H1 (cell line): Measurements from ENCODE around the gene AGPAT3. TPM values are rescaled to one million over a fixed set of nuclear protein-coding genes. Genes with fewer than 3 reads are reported as not detected.

ENCODE experiments used
- CTCF ChIA-PET: fragments of 300-600 bp; sonication (Branson Sonifier 250); formaldehyde crosslinking; loops from one replicate; lab custom pipeline; 2021; ENCODE audit not compliant: partially characterized antibody; lab: Charles Lee
- POLR2A ChIA-PET: fragments of 300-600 bp; sonication (Branson Sonifier 250); formaldehyde crosslinking; loops from one replicate; lab custom pipeline; 2021; ENCODE audit warnings: inconsistent platforms; ENCODE audit not compliant: partially characterized antibody; lab: Charles Lee
- DNase-seq, 2 experiments: peaks; one replicate each; pipeline versions ENCODE4 v3.0.0 to v3.0.0-alpha.2; 2010 to 2022; ENCODE audit warnings: low spot score in 2 of 2, low read depth in 1 of 2, mixed read lengths in 1 of 2
- FAIRE-seq: peaks from 2 replicates; lab custom pipeline; 2011; peaks lifted over from hg19 to GRCh38; lab: Jason Lieb, UNC
- H2AFZ ChIP-seq: 2 replicates; pipeline ENCODE4 v1.8.1; 2012; ENCODE audit warnings: low read length, inconsistent platforms
- H2AK5ac ChIP-seq: 2 replicates; pipeline ENCODE4 v1.6.1; 2013; ENCODE audit warnings: low read depth, low read length
- H2BK120ac ChIP-seq: replicated peaks from 2 replicates; pipeline ENCODE3; 2013; ENCODE audit warnings: low read depth, low read length, inconsistent platforms
- H2BK12ac ChIP-seq: 2 replicates; pipeline ENCODE4 v1.6.1; 2013; ENCODE audit warnings: low read depth, low read length
- H2BK15ac ChIP-seq: 2 replicates; pipeline ENCODE4 v1.6.1; 2013; ENCODE audit warnings: low read length
- H2BK20ac ChIP-seq: 2 replicates; pipeline ENCODE4 v1.6.1; 2013; ENCODE audit warnings: low read length
- H2BK5ac ChIP-seq: 2 replicates; pipeline ENCODE4 v1.6.1; 2013; ENCODE audit warnings: low read depth, low read length
- H3K14ac ChIP-seq: 2 replicates; pipeline ENCODE4 v1.6.1; 2013; ENCODE audit warnings: inconsistent platforms; ENCODE audit not compliant: insufficient read length
- H3K18ac ChIP-seq: 2 replicates; pipeline ENCODE4 v1.6.1; 2013; ENCODE audit warnings: low read length; ENCODE audit errors: extremely low read depth
- H3K23ac ChIP-seq: 2 replicates; pipeline ENCODE4 v1.6.1; 2013; ENCODE audit warnings: inconsistent platforms; ENCODE audit not compliant: insufficient read length
- H3K23me2 ChIP-seq: 2 replicates; pipeline ENCODE4 v1.6.1; 2013; ENCODE audit warnings: low read depth, low read length
- H3K27ac ChIP-seq: 2 replicates; pipeline ENCODE4 v1.6.1; 2011; ENCODE audit warnings: low read depth, low read length, inconsistent platforms
- H3K27me3 ChIP-seq, 4 experiments: replicated peaks in 1 of 4; 1 replicate in 1 of 4; 2 replicates in 3 of 4; pipeline versions ENCODE4 v1.6.1 to v1.8.1; 2011 to 2013; ENCODE audit warnings: low read length in 3 of 4, mild to moderate bottlenecking in 3 of 4, inconsistent platforms in 2 of 4, mixed read lengths in 2 of 4, moderate library complexity in 1 of 4; ENCODE audit not compliant: control insufficient read depth in 3 of 4, insufficient read depth in 3 of 4; ENCODE audit errors: extremely low read depth in 1 of 4
- H3K36me3 ChIP-seq, 4 experiments: 2 replicates each; pipeline versions ENCODE4 v1.6.1 to v1.8.1; 2011 to 2013; ENCODE audit warnings: mild to moderate bottlenecking in 4 of 4, low read length in 3 of 4, moderate library complexity in 2 of 4, control low read depth in 1 of 4, inconsistent platforms in 1 of 4; ENCODE audit not compliant: insufficient read depth in 4 of 4, control insufficient read depth in 2 of 4
- H3K4ac ChIP-seq: replicated peaks from 2 replicates; pipeline ENCODE3; 2013; ENCODE audit warnings: low read length, low read depth, mixed read lengths, inconsistent platforms; ENCODE audit not compliant: insufficient read length
- H3K4me1 ChIP-seq, 4 experiments: replicated peaks in 1 of 4; 1 replicate in 1 of 4; 2 replicates in 3 of 4; pipeline versions ENCODE4 v1.6.1 to v1.8.1; 2011 to 2013; ENCODE audit warnings: low read length in 3 of 4, inconsistent platforms in 2 of 4, mixed read lengths in 1 of 4; ENCODE audit not compliant: insufficient read depth in 4 of 4, control insufficient read depth in 3 of 4
- H3K4me2 ChIP-seq, 2 experiments: 2 replicates each; pipeline versions ENCODE4 v1.6.1 to v1.8.1; 2011 to 2013; ENCODE audit warnings: low read depth in 2 of 2, low read length in 2 of 2, control low read depth in 1 of 2, inconsistent platforms in 1 of 2, mild to moderate bottlenecking in 1 of 2; ENCODE audit not compliant: insufficient read depth in 1 of 2
- H3K4me3 ChIP-seq, 4 experiments: fragments of 200-600, 300-600 bp in 1 of 4; sonication (generic), shearing (Covaris generic), sonication (Bioruptor Twin) in 1 of 4; 2 replicates each; pipeline versions ENCODE4 v1.5.1 to v1.8.1; 2011 to 2016; ENCODE audit warnings: low read length in 4 of 4, low read depth in 3 of 4, control low read depth in 2 of 4, inconsistent platforms in 2 of 4, mild to moderate bottlenecking in 2 of 4, mixed read lengths in 1 of 4, moderate library complexity in 1 of 4; ENCODE audit not compliant: insufficient read depth in 2 of 4; ENCODE audit errors: extremely low read depth in 1 of 4
- H3K56ac ChIP-seq: replicated peaks from 2 replicates; pipeline ENCODE3; 2013; ENCODE audit warnings: low read depth, mild to moderate bottlenecking, mixed read lengths, low read length, inconsistent platforms; ENCODE audit not compliant: insufficient read length
- H3K79me1 ChIP-seq: 2 replicates; pipeline ENCODE4 v1.6.1; 2013; ENCODE audit warnings: low read depth, low read length, control low read depth
- H3K79me2 ChIP-seq, 2 experiments: 2 replicates each; pipeline versions ENCODE4 v1.6.1 to v1.8.1; 2012 to 2013; ENCODE audit warnings: low read length in 2 of 2, mild to moderate bottlenecking in 2 of 2, inconsistent platforms in 1 of 2; ENCODE audit not compliant: insufficient read depth in 2 of 2, control insufficient read depth in 1 of 2
- H3K9ac ChIP-seq, 4 experiments: replicated peaks in 1 of 4; 1 replicate in 1 of 4; 2 replicates in 3 of 4; pipeline versions ENCODE4 v1.6.1 to v1.8.1; 2011 to 2013; ENCODE audit warnings: low read depth in 3 of 4, low read length in 3 of 4, control low read depth in 2 of 4, mild to moderate bottlenecking in 2 of 4, moderate library complexity in 2 of 4, inconsistent platforms in 1 of 4; ENCODE audit errors: extremely low read depth in 1 of 4
- H3K9me3 ChIP-seq, 2 experiments: 2 replicates each; pipeline versions ENCODE4 v1.6.1 to v1.8.1; 2012 to 2013; ENCODE audit warnings: mild to moderate bottlenecking in 2 of 2, moderate library complexity in 2 of 2, control low read depth in 1 of 2, inconsistent platforms in 1 of 2, low read depth in 1 of 2, low read length in 1 of 2, mixed read lengths in 1 of 2; ENCODE audit not compliant: insufficient read depth in 2 of 2
- H4K20me1 ChIP-seq, 2 experiments: replicated peaks in 1 of 2; 2 replicates each; pipeline versions ENCODE3 to v1.8.1; 2011 to 2013; ENCODE audit warnings: inconsistent platforms in 2 of 2, low read length in 2 of 2, mild to moderate bottlenecking in 1 of 2; ENCODE audit not compliant: insufficient read depth in 2 of 2, control insufficient read depth in 1 of 2
- H4K5ac ChIP-seq: 2 replicates; pipeline ENCODE4 v1.6.1; 2013; ENCODE audit warnings: low read length, low read depth, mixed read lengths, inconsistent platforms; ENCODE audit not compliant: insufficient read length
- H4K8ac ChIP-seq: 2 replicates; pipeline ENCODE4 v1.8.0; 2013; ENCODE audit warnings: mild to moderate bottlenecking, moderate library complexity, low read length, inconsistent platforms; ENCODE audit not compliant: insufficient read depth; ENCODE audit errors: extremely low read depth
- H4K91ac ChIP-seq: replicated peaks from 2 replicates; pipeline ENCODE3; 2013; ENCODE audit warnings: low read length, mixed read lengths, inconsistent platforms; ENCODE audit not compliant: insufficient read length
- ASH2L ChIP-seq: fragments of 200-600, 300-600 bp; sonication (generic); IDR thresholded peaks from one replicate; pipeline ENCODE4 v1.7.1; 2017; ENCODE audit warnings: low read length
- EP300 ChIP-seq, 2 experiments: IDR thresholded peaks; 1 replicate in 1 of 2; 2 replicates in 1 of 2; pipeline ENCODE4 v1.6.1; 2011 to 2012; ENCODE audit warnings: low read depth in 2 of 2, low read length in 2 of 2, mild to moderate bottlenecking in 2 of 2, borderline replicate concordance in 1 of 2, inconsistent platforms in 1 of 2, moderate library complexity in 1 of 2
- KDM1A ChIP-seq: fragments of 200-600, 300-600 bp; sonication (generic); IDR thresholded peaks from 2 replicates; pipeline ENCODE4 v1.7.1; 2016; ENCODE audit warnings: mild to moderate bottlenecking, low read length, borderline replicate concordance
- POLR2A ChIP-seq, 2 experiments: IDR thresholded peaks; 1 replicate in 1 of 2; 2 replicates in 1 of 2; pipeline ENCODE4 v1.6.1; 2011; ENCODE audit warnings: low read depth in 2 of 2, low read length in 2 of 2, mild to moderate bottlenecking in 2 of 2; ENCODE audit errors: control extremely low read depth in 1 of 2
- POLR2AphosphoS5 ChIP-seq: IDR thresholded peaks from 2 replicates; pipeline ENCODE4 v1.6.1; 2011; ENCODE audit warnings: low read depth, low read length
- TAF1 ChIP-seq: IDR thresholded peaks from 2 replicates; pipeline ENCODE4 v1.6.1; 2011; ENCODE audit warnings: mild to moderate bottlenecking, low read depth, low read length
- WGBS, 2 experiments: shearing (Covaris generic) in 1 of 2; methylation state at CpG; one replicate each; pipeline versions ENCODE4 v1.1.6 to v1.1.7; 2013 to 2015; ENCODE audit warnings: low lambda C conversion rate in 2 of 2, mixed read lengths in 2 of 2, inconsistent platforms in 1 of 2, low coverage in 1 of 2, missing lambda C conversion rate in 1 of 2; ENCODE audit not compliant: insufficient replicate concordance in 2 of 2, insufficient coverage in 1 of 2, insufficient read length in 1 of 2; ENCODE audit errors: extremely low coverage in 1 of 2, missing lambda C conversion rate in 1 of 2; 5-methylcytosine and 5-hydroxymethylcytosine counted together
- polyA plus RNA-seq, 7 experiments: library from polyadenylated mRNA; depleted of rRNA in 3 of 7; stranded (reverse) in 5 of 7; unstranded in 2 of 7; fragments of >200 nt in 5 of 7; fragments of 200-250 nt in 2 of 7; gene quantifications; 1 replicate in 5 of 7; 2 replicates in 1 of 7; 4 replicates in 1 of 7; pipeline versions ENCODE4 v1.2.1 to v1.2.3, GENCODE V29; 2011 to 2013; ENCODE audit warnings: missing spikeins in 2 of 7, mixed read lengths in 2 of 7
- total RNA-seq: library from RNA; stranded (reverse); fragmentation: NEBNext Ultra II Directional; extraction: Animal tissue kit (Norgen Biotek cat#: 25700); gene quantifications from 2 replicates; pipeline ENCODE4 v1.2.1, GENCODE V29; 2021
- TF ChIP-seq, protein P1 (sequence below): IDR thresholded peaks from 2 replicates; pipeline ENCODE4 v1.6.1; 2012; ENCODE audit warnings: inconsistent platforms

AGPAT3 gene
- total and polyA plus RNA-seq, 2 of the 8 experiments (the other 6 are each of a cell fraction or from before 2014, with no cell fraction given): 5.8 to 7.3 TPM

DNA sequence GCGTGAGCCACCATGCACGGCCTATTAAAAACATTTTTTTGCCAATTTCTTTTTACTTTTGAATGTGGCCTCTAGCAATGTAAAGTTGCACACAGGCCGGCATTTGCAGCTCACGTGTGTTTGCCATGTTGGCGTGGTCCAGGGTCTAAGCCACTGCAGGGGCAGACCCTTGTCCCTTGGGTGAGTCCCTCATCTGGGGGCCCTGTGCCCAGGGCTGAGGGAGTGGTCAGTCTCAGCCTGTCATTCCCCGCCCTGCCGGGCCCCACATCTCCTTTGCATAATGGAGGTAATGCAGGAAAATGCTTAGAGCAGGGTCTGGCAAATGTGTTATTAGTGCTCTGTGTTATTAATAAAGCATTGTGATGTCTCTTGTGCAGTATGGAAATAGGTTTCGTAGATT is 16.9 kb downstream of the AGPAT3 start:
- Histone ChIP-seq H2AK5ac (no peak overlapping the region), H4K8ac (no peak overlapping the region), H3K4me2 (no peak overlapping the region), H3K23me2 (no peaks in the 10 kb centered on the region; the same call in 1 of the 2 replicates), H3K36me3 (no peaks in the 10 kb centered on the region), H2BK20ac (no peak overlapping the region), H2BK15ac (no peak overlapping the region), H2BK5ac (no peak overlapping the region), H3K27ac (no peak overlapping the region), H2BK120ac (no peak overlapping the region), H4K20me1 (no peaks in the 10 kb centered on the region), H3K27me3 (no peaks in the 10 kb centered on the region), H3K14ac (no peak overlapping the region), H3K9ac (no peak overlapping the region), H2AFZ (no peak overlapping the region), H4K5ac (no peak overlapping the region), H3K9me3 (no peaks in the 10 kb centered on the region), H4K91ac (no peak overlapping the region), H3K4me1 (peaks cover 0 to 14% (median 6%) of the 10 kb centered on the region in 4 experiments; a peak in 6 of 7 replicates), H3K4ac (no peak overlapping the region), H3K79me1 (no peaks in the 10 kb centered on the region), H2BK12ac (no peak overlapping the region), H3K79me2 (no peaks in the 10 kb centered on the region), H3K56ac (no peak overlapping the region), H3K4me3 (no peak overlapping the region), H3K23ac (no peak overlapping the region), H3K18ac (no peak overlapping the region)
- WGBS, 2 experiments: 89% methylated on average over 8 of the region's 8 CpGs; no CpG with 5 or more reads in 1 of the 2 experiments
- FAIRE-seq (no peak), DNase-seq (no peak)
- ChIA-PET CTCF (no interaction called here), POLR2A (no interaction called here)
- TF ChIP-seq KDM1A: no peak
- TF ChIP-seq POLR2AphosphoS5: no peak
- TF ChIP-seq, protein P1, sequence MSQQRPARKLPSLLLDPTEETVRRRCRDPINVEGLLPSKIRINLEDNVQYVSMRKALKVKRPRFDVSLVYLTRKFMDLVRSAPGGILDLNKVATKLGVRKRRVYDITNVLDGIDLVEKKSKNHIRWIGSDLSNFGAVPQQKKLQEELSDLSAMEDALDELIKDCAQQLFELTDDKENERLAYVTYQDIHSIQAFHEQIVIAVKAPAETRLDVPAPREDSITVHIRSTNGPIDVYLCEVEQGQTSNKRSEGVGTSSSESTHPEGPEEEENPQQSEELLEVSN: no peak
- TF ChIP-seq TAF1: no peak
- no peak for TF ChIP-seq ASH2L
- no peak for TF ChIP-seq EP300 (IDR thresholded peaks at IDR 0.05; ENCODE audit: borderline replicate concordance in 1 of 2, low read depth in 2 of 2, low read length in 2 of 2)
- TF ChIP-seq POLR2A (IDR thresholded peaks at IDR 0.05; ENCODE audit: control extremely low read depth in 1 of 2, low read depth in 2 of 2, low read length in 2 of 2): no peak
